HFF-Myc (cell line): ENCODE data around the gene CETN1.
A peak's percentile ranks its signal among the peaks of the same experiment; 100 is the strongest.

Source experiments
- DNase-seq: peaks from one replicate; pipeline ENCODE4 v3.0.0-alpha.2; 2011; ENCODE audit warnings: low read depth; ENCODE audit errors: extremely low read depth
- H3K4me3 ChIP-seq: replicated peaks from 2 replicates; pipeline ENCODE4 v1.5.1; 2011; ENCODE audit warnings: low read depth, mild to moderate bottlenecking, control low read depth, low read length
- TF ChIP-seq, protein P1 (sequence below): IDR thresholded peaks from 2 replicates; pipeline ENCODE4 v1.5.1; 2012; ENCODE audit warnings: mild to moderate bottlenecking, low read depth, low read length, control low read depth; ENCODE audit errors: missing control alignments

Gene CETN1

DNA sequence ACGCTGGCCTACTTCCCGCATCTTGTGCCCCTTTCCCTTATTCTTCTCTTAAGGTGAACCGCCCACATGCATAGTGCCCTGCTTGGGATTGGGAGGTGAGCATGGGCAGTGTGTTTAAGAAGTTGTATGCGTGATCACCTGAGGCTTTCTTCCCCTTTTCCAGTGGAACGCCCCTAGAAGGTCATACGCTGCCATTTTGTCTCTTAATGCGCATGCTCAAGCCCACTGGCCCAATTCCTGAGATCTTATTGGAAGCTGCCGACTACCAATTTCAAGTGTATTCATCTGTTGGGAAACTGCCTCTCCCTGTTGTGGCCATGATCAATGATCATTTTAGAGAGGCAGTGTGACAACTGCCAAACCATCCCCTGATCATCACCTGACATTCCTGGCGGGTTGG is 3.3 kb upstream of the CETN1 start:
- no peak overlapping the region for H3K4me3 ChIP-seq
- TF ChIP-seq, protein P1, sequence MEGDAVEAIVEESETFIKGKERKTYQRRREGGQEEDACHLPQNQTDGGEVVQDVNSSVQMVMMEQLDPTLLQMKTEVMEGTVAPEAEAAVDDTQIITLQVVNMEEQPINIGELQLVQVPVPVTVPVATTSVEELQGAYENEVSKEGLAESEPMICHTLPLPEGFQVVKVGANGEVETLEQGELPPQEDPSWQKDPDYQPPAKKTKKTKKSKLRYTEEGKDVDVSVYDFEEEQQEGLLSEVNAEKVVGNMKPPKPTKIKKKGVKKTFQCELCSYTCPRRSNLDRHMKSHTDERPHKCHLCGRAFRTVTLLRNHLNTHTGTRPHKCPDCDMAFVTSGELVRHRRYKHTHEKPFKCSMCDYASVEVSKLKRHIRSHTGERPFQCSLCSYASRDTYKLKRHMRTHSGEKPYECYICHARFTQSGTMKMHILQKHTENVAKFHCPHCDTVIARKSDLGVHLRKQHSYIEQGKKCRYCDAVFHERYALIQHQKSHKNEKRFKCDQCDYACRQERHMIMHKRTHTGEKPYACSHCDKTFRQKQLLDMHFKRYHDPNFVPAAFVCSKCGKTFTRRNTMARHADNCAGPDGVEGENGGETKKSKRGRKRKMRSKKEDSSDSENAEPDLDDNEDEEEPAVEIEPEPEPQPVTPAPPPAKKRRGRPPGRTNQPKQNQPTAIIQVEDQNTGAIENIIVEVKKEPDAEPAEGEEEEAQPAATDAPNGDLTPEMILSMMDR: no peak
- DNase-seq: no peak

DNA sequence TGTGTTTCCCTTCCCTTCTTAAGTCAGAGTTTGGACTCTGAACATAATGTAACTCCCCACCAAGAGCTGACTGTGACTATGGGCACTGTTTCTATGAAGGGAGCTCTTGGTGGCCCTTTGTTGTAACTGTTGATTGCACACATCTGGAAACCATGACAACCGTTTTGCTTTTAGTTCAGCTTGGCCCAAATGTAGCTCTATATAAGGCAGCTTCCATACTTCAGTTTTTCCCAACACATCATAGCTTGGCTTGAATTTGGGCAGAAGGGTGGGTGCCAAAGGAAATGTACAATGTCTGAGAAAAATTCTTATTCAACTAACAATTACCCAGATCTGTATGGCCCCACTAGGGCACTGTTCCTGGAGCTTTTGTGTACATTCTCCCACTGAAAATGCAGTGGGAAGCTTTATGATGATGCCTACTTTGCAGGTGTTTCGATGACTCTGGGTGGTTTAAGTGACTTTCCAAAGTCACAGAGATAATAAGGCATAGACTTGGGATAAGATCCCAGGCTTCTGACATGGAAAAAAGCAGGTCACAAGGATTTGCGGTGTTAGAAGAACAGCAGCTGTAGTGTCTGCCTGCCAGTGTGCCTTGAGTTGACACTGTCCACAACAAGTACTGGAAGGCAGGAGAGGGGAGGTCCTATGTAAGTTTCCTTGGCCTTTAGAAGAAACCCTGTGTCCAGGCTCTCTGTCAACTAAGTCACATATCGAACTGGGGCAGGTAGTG is 2.4 kb upstream of the CETN1 start:
- H3K4me3 ChIP-seq: no peak overlapping the region
- DNase-seq: peak; percentile 32
- TF ChIP-seq, protein P1: no peak

DNA sequence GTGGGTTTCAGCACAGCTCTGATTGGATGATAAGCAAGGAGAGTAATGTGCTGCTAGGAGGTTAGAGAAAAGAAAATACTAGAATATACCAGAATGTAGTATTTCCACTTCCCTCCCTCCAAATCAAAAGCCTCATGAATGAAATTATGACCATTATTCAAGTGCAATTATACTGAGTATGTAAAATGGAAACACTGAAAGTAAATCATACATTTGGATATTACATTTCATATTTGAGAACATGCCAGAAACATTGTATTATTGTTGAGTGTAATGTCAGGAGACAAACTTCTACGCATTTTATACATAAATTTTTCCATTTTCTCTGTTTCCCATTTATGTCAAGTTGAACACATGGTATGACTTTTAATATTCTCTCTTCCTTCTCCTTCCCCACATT is 942 bp upstream of the CETN1 start:
- TF ChIP-seq, protein P1: no peak
- no peak overlapping the region for H3K4me3 ChIP-seq
- no peak for DNase-seq

DNA sequence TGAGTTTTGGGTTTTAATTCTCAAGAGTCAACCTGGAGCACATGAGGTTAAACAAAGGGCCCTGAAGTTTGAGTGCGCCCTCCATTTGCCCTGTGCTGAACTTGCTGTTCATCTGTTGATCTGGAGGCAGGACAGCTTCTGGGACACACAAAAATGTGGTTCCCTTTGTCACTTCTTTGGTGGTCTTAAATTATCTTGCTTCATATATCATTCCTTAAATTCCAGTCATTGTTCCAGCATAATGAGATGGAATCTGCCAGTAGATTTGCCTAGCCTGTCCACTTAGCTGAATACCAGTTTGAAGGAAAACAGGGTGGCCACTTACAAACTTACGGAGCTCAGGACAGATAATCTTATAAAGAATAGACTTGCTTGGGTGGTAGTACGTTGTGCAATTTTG is 916 bp downstream of the CETN1 start:
- TF ChIP-seq, protein P1: no peak
- no peak overlapping the region for H3K4me3 ChIP-seq
- DNase-seq: no peak

DNA sequence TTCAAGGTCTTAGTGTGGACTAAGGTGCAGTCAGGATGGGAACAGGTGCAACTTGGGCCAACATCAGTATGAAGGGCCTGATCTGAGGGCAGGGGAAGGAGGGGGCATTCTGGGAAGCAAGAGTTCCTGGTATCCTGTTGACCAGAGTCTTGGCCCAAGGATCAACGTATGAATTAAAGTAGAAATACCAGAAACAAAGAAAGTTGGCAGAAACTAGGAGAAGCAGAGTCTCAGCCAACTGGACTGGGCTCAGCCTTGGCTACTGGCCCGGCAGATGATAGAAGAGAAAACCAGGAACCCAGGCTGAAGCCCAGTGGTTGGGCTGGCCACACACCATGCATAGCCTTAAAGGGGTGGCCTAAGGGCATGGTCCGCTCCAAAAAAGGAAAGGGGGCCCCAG is 2.3 kb downstream of the CETN1 start:
- TF ChIP-seq, protein P1: no peak
- no peak for DNase-seq
- H3K4me3 ChIP-seq: no peak overlapping the region

DNA sequence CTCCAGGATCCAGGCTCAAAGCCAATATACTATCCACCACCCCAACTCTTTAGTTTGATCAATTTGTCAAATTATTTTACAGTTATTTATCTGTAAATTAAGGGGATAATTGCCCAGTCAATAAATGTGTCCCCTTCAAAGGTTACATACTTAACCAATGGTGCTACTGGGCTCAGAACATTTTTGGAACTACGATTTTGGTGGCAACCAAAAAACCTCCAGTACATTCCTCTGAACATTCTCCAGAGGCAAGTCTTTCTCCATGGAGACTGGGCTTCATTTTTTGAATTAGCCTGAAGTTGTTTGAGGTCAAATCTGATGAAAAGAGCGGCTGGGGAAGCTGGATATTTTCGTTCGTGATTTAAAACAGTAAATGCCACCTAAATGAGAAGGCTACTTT is 14.9 kb downstream of the CETN1 start:
- DNase-seq: no peak
- TF ChIP-seq, protein P1: no peak
- no peak overlapping the region for H3K4me3 ChIP-seq

DNA sequence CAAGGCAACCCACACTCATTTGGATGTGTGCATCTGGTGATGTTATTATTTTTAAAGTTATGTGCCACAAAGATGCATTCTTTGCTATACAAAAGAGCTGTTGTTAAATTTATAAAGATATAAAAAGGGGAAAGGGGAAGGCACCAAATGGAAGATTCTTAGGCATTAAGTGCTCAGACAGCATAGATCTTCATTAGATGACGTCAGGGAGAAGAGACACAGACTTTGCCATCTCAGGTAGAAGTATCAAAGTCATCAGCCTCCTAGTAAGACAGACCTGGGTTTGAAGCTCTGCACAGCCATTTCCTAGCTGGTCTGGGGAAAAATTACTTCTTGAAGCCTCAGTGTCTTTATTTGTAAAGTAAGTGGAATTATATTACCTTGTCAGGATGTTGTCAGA is 15.4 kb downstream of the CETN1 start:
- DNase-seq: no peak

More for the DNA sequence above, 15.4 kb downstream of the CETN1 start:
- H3K4me3 ChIP-seq: no peak overlapping the region
- TF ChIP-seq, protein P1: no peak
